ENCODE results near the gene GPR137B. TPM values are rescaled to one million over a fixed set of nuclear protein-coding genes. Genes with fewer than 3 reads are reported as not detected.

GPR137B gene
- total RNA-seq, 1 experiment from 2014 or later: 7.1 TPM

DNA sequence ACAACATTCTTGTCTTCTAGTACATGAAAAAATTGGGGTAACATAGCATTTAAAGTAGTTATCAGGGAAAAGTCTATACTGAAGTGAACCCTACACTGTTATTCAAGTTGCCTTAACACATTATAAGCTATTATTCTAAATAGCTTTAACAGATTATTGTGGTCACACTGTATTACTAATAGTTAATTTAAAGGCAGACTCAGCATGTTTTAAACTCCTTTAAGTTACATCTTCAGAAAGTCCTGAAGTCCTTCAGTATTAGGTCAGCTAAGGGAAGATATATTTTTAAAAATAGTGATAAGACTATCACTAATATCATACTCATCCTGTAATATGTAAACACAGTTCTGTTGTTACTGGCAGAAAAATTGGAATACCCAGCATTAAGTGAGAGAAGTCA is 67.4 kb downstream of the GPR137B start:
- CTCF ChIA-PET: interaction anchor here (0.6 kb wide), 1 partner anchor 39 kb away, joined by 4 read pairs; no protein-coding TSS in a partner anchor
- no TSS peak for BruUV-seq (replicated peaks)
- DNase-seq (ENCODE audit: low spot score): no peak
- Histone ChIP-seq H3K27me3 (replicated peaks; ENCODE audit: insufficient read depth, low read depth, low read length, poor library complexity) (no peaks in the 10 kb centered on the region), H3K27ac (ENCODE audit: low read depth, low read length, poor library complexity, severe bottlenecking) (no peak overlapping the region), H3K4me1 (ENCODE audit: insufficient read depth, low read length, poor library complexity, severe bottlenecking) (no peaks in the 10 kb centered on the region), H3K36me3 (ENCODE audit: insufficient read depth, low read length, poor library complexity, severe bottlenecking) (no peaks in the 10 kb centered on the region), H3K4me3 (ENCODE audit: low read depth, low read length, poor library complexity, severe bottlenecking) (no peak overlapping the region), H3K9me3 (ENCODE audit: low read depth, low read length, poor library complexity, severe bottlenecking) (no peaks in the 10 kb centered on the region)
- TF ChIP-seq CTCF (conservative IDR thresholded peaks at IDR 0.05; ENCODE audit: low read depth, low read length) (no peak), EZH2 (IDR thresholded peaks at IDR 0.05; ENCODE audit: borderline replicate concordance, low read depth, low read length, poor library complexity, severe bottlenecking) (no peak)
- intact Hi-C loops (cut with micrococcal nuclease; ENCODE audit: unreplicated experiment): no loop called here
- POLR2A ChIA-PET (ENCODE audit: low non-redundant PET): no interaction called here

- Histone ChIP-seq H3K4me3 (ENCODE audit: low read depth, low read length, poor library complexity, severe bottlenecking) (no peak overlapping the region), H3K36me3 (ENCODE audit: insufficient read depth, low read length, poor library complexity, severe bottlenecking) (no peaks in the 10 kb centered on the region), H3K27me3 (replicated peaks; ENCODE audit: insufficient read depth, low read depth, low read length, poor library complexity) (no peaks in the 10 kb centered on the region), H3K9me3 (ENCODE audit: low read depth, low read length, poor library complexity, severe bottlenecking) (no peaks in the 10 kb centered on the region), H3K4me1 (ENCODE audit: insufficient read depth, low read length, poor library complexity, severe bottlenecking) (no peaks in the 10 kb centered on the region), H3K27ac (ENCODE audit: low read depth, low read length, poor library complexity, severe bottlenecking) (no peak overlapping the region)
- no peak for TF ChIP-seq CTCF (conservative IDR thresholded peaks at IDR 0.05; ENCODE audit: low read depth, low read length)
- no peak for TF ChIP-seq EZH2 (IDR thresholded peaks at IDR 0.05; ENCODE audit: borderline replicate concordance, low read depth, low read length, poor library complexity, severe bottlenecking)
- POLR2A ChIA-PET (ENCODE audit: low non-redundant PET): no interaction called here
- CTCF ChIA-PET: no interaction called here
- BruUV-seq (replicated peaks): no TSS peak
- intact Hi-C loops (cut with micrococcal nuclease; ENCODE audit: unreplicated experiment): no loop called here
- DNase-seq (ENCODE audit: low spot score): no peak
Observed at GRCh38 chr1:236211815-236212214, 69.5 kb downstream of the GPR137B start.

GRCh38 chr1:236213534-236213933 is 71.2 kb downstream of the GPR137B start:
- H3K9me3 ChIP-seq (ENCODE audit: low read depth, low read length, poor library complexity, severe bottlenecking): no peaks in the 10 kb centered on the region
- no peak for DNase-seq (ENCODE audit: low spot score)
- H3K36me3 ChIP-seq (ENCODE audit: insufficient read depth, low read length, poor library complexity, severe bottlenecking): no peaks in the 10 kb centered on the region
- TF ChIP-seq EZH2 (IDR thresholded peaks at IDR 0.05; ENCODE audit: borderline replicate concordance, low read depth, low read length, poor library complexity, severe bottlenecking) (no peak), CTCF (conservative IDR thresholded peaks at IDR 0.05; ENCODE audit: low read depth, low read length) (no peak)
- CTCF ChIA-PET: no interaction called here
- no peaks in the 10 kb centered on the region for H3K4me1 ChIP-seq (ENCODE audit: insufficient read depth, low read length, poor library complexity, severe bottlenecking)
- intact Hi-C loops (cut with micrococcal nuclease; ENCODE audit: unreplicated experiment): no loop called here
- POLR2A ChIA-PET (ENCODE audit: low non-redundant PET): no interaction called here
- no peak overlapping the region for H3K27ac ChIP-seq (ENCODE audit: low read depth, low read length, poor library complexity, severe bottlenecking)
- no peaks in the 10 kb centered on the region for H3K27me3 ChIP-seq (replicated peaks; ENCODE audit: insufficient read depth, low read depth, low read length, poor library complexity)
- no peak overlapping the region for H3K4me3 ChIP-seq (ENCODE audit: low read depth, low read length, poor library complexity, severe bottlenecking)
- no TSS peak for BruUV-seq (replicated peaks)

All from A673 (cell line).